ENCODE measurements around the gene GOLM1.
"Not testable (repeated sequence)": the region's sequence is repeated elsewhere in the genome, so short reads cannot be mapped to it uniquely, and the experiment has no call there.

Gene GOLM1

DNA sequence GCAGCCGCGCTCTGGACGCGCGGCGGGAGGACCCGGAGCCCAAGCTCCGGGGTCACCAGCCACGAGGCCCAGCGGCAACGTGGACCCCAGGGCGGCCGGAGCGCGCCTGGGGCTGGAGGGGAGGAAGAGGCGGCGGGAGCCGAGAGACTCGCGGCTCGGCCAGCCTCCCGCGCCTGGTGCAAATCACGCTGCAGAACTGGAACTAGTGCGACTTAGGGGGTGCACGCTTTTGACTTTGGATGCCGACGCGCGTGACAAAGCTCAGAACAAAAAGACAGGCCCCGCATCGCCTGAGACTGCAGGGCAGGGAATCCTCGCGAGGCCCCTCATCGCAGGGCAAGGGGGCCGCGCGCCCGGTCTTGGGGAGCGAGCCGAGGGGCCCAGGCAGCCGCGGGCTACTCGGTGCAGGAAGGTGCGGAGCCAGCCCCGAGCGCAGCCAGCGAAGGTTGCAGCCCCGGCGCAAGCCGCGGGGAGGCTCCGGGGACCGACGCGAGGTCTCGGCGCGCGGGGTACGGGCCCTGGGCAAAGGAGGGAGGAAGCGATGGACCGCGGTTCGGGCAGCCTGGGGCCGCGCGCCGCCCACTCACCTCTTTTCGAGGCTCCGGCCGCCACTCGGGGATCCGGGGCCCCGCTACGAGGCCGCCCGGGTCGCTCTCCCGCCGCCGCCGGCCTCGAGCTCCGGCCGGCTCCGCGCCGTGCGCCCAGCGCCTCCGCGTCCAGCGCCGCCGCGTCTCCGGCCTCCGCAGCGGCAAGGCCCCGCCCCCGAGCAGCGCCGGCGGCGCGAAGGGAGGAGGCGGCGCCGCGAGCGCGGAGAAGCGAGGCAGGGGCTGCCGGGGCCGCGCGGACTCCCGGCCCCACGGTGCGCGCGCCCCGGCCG is at the start of gene GOLM1:
Gene GOLM1 (minus strand): TSS at position 735 of the 877 bp plus-strand sequence. CDS start 20,238 bp downstream, outside the sequence.
- peak; percentile 22 for DNase-seq

GRCh38 chr9:86146671-86147070 is 47.3 kb upstream of the GOLM1 start:
- not testable (repeated sequence) for DNase-seq

- not testable (repeated sequence) for DNase-seq
Observed at GRCh38 chr9:86145960-86146359, 46.6 kb upstream of the GOLM1 start.

DNA sequence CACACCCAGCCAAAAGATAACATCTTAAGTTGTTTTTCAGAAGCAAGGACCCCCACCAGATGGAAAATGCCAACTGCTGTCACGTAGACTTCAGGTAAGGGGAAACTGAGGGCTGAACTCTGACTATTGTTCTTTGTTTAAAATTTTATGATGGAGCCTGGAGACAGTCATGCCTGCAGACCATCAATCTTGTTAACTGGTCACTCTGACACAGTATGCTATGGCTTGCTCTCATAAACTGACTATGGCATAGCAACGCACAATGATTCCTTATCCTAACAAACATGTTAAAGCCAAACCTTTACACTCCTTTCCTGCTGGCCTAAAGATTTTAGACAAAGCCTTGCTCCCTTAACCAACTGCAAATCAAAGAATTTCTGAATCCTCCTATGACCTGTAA is 43.6 kb upstream of the GOLM1 start:
- no peak for DNase-seq

DNA sequence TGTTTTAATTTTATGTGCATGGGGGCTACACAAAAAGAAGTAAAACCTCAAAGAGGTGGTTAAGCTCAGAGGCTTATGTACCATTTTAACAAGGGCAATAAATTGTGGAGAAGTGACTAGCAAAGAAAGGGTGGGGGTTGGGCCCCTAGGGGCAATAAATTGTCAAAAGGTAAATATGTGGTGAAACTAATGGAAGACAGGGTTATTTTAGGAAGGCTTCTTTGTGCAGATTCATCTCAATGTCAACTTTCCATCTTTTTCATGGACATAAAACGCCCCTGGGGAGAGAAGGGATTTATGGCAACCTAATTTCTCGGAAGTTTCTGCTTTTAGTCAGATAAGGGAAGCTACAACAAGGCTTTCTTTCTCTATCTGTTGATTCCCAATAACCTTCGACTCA is 42.5 kb upstream of the GOLM1 start:
- peak; percentile 38 for DNase-seq

DNA sequence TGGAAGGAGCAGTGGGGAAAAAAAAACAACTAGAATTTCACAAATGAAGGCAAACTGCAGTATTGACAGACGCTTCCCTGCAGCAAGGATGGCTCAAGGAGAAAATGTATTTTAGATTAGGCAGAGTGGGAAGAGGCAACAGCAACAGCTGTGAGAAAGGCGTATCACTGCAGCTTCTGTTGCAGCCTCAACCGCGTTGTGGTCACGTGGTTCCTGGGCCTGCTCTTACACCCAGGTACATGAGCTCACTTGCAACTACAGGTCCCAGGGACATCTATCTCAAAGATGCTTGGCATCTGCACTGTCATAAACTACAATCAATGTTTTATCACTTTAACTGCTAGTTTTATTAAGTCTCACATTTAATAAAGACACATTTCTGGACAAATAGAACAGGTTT is 36.0 kb upstream of the GOLM1 start:
- peak; percentile 25 for DNase-seq

DNA sequence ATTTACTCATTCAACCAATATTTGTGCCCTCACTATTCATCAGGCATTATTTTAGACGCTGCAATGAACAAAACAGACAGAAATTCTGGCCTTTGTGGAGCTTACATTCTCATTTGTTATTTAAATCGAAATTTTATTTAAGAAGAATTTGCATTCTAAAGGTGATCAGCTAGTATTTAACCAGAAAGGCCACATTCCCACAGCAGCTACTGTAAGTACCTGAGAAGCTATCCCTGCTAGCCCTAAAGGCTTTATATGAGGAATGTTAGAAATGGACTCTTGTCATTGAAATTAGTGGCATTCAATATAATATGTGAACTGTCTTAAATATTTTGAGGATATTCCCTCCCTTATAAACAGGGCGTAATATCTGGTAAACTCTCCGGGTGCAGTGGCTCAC is 35.0 kb upstream of the GOLM1 start:
- DNase-seq: no peak

DNA sequence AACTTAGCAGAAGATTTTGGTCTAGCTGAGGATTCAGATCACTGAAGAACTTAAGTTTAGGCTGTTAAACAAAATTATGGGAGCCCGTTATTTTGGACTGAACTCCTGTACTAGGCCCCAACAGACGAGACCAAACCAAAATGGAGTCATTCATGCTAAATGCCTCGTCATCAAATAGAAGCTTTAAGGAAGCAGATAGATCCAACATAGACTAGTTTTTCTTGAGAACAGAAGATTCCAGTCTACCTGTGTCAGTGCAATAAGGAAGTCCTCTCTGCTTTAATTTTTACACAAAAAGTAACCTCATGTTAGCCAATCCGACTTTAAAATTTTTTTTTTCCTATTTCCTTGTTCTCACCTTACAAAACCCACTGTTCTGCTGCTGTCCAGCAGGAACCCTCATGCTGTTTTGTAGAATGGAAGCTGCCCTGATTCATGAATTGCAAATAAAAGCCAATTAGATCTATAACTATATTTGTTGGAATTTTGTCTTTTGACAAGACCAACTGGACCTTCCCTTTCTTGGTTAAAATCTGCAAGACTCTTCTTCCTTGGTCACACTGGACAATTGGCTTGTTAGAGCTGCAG is 29.0 kb upstream of the GOLM1 start:
- peak; percentile 12 for DNase-seq

DNA sequence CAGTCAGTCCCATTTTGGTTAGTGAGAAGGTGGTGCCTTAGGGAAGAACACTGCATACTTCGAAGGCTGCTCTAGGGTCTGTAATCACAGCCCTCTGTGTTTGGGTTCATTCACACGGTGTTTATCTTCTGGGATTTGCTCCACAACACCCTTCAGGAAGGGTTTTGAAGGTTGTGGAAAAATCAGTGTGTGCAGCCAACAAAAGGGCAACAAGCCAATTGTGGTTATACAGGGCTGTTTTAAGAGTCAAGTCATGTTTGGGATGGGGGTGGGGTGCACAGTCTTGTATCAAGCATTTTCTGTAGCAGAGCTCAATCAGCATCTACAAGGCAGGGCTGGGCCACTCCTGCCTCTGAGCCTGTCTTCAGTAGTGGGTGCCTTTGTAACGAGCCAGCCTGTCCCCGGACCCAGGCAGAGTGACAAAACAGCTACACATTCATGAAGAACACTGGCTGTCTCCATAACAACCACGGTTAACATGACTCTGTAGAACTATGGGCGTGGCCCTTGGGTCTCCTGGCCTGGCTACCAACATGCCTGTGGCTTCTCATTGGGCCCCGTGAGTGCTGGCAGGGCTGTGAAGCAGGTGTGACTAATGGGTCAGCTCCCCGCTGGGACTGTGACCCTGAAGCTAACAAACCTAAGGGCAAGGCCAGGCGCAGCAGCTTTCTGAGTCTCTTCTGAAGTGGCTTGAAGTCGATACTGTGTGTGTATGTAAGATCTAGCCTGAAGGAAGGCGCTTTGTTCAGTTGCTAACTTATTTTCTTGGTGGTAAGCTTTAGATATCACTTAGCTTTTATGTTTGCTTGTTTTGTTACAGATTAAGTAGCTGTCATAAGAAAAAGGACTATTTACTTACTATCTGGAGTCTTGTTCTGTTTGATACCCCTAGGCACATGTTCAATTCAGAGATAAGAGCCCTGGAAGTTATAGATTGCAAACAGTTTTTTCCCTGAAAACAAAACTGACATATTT is 27.9 kb upstream of the GOLM1 start:
- DNase-seq: peak; percentile 99

DNA sequence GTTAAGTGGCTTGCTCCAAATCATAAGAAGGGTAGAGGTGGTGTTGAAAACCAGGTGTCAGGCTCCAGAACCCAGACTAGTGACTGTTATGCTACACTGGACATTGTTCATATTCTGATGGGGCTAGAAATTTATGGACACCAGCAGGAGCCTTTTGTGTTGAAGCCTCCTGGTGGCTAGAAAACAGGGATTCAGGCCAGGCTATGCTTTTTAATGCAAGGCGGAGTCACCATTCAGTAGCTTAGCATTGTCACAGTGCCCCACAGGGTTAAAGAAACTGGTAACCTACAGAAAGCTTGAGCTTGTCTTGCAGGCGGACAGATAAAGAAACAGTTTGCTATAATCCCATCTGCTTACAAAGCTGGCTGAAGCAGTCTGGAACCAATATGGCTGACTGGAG is 23.0 kb upstream of the GOLM1 start:
- peak; percentile 4 for DNase-seq

GRCh38 chr9:86119457-86119856 is 20.1 kb upstream of the GOLM1 start:
- no peak for DNase-seq

DNA sequence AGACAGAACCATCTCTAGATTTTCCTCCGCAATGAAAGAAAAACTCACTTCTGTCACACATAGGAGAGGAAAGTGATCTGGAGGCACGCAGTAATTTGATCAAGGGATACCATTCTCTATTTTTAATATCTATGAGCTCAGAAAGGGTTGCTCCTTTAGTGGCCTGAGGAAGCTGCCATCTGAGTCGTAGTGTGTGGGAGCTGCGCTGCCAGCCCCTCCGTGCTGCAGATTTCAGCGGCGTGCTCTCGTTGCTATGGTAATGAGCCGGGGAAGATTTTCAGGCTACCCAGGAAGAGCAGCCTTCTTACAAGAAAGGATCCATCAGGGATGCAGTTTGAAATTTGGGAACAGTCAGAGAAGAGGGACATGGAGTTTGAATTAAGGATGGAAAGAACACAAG is 17.1 kb upstream of the GOLM1 start:
- DNase-seq: no peak

GRCh38 chr9:86115886-86116285 is 16.5 kb upstream of the GOLM1 start:
- peak; percentile 0 for DNase-seq

DNA sequence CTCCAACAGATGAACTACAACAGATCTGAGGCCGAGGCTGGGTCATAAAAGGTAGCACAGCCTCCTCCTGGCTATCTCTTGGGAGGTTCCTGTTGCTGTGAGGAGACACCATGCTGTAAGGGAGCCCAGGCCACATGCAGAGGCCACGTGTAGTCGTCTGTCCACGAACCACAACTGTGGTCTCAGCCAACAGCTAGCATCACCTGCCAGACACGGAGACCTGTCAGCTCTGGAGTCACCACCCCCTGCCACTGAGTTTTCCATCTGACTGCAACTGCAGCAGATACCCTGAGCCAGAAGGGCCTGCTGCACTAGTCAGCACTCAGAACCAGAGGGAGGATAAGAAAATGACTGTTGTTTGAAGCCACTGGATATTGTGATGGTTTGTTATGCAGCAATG is 12.7 kb upstream of the GOLM1 start:
- no peak for DNase-seq

DNA sequence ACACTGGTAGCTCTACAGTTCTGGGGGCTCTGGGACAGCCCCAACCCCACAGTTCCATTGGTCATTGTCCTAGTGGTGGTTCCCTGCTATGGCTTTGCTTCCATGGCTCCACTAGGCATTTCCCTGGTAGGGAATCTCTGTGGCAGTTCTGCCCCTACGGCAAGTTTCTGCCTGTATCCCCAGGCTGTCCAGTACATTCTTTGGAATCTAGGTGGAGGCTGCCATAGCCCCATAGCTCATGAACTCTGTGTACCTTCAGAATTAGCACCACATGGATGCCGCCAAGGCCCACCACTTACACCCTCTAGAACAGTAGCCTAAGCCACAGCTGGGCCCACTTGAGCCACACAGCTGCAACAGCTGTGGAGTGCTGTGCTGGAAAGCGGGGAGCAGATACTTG is 3.3 kb upstream of the GOLM1 start:
- no peak for DNase-seq

DNA sequence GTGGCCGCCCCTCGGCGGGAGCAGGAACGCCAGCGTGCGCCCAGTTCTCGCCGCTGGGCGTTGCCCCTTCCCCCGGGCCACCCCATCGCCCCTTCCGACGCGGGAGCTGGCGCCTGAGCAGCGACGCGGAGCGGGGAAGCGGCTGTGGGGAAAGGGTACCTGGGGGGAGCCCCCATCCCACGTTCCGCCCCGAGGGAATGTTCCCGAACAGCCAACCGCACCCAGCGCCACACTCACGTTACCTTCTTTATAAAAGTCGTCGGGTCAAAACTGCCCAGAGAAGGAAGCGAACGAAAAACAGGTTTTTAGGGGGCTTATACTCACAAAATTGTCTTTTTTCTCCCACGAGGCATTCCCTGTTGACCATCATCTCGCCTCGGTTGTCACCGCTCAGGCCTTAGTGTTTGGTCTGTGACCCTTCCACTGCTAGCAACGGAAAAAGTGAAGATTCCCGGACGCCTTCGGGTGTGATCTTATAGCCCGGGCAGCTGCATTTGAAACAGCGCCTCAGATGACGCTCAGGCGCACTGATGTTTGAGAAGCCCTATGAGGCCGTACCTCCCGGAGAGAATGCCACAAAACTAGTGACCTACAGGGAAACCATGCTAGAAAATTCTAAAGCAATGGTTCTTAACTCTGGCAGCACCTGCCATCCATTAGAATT is 475 bp upstream of the GOLM1 start:
- peak; percentile 46 for DNase-seq

DNA sequence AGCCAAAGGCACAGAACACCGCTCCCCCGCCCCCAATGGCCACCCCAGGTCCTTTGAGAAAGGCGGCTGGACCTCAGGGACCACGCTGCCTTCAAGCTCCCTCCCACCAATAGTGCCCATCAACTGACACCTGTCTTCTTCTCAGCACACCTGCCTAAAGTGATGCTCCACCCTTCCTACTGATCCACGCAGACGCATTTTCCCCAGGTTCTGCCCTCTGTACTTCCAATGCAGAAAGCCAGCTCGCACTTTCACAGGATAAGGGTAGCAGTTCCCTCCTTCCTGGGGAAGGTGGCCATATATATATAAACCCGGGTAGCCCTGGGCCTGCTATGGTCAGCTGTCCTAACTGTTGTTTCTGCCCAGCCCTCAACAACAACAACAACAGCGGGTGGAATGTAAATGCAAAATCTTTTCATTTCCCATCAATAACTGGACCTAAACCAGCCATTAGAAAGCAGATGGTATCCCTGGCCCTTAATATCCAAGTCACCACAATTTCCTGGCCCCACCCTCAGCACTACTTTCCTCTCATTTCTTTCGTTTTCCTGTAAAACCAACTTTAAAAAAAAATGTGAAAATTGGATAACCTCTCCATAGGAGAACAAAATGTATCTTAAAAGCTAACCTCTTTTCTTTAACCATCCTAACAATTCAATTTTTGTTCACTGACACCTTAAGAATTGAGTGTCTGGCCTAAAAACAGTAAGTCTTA is 1.7 kb downstream of the GOLM1 start:
- DNase-seq: peak; percentile 2

DNA sequence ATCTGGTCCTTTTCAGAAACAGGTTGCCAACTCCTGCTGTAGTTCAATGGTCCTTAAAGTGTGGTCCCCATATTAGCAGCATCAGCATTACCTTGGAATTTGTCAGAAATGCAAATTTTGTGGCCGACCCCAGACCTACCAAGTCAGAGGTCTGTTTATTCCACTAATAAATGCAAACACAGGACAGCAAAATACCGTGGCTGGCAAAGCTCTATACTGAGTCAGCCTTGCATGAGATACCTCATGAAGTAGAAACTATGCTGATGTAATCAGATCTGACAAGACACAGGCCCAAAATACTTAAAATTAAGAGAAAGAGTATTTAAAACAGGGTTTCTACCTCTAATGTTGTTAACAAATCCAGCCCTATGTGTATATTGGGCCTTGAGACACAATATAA is 3.0 kb downstream of the GOLM1 start:
- no peak for DNase-seq

- DNase-seq: peak; percentile 45
Observed at GRCh38 chr9:86093788-86094555, 5.4 kb downstream of the GOLM1 start.

DNA sequence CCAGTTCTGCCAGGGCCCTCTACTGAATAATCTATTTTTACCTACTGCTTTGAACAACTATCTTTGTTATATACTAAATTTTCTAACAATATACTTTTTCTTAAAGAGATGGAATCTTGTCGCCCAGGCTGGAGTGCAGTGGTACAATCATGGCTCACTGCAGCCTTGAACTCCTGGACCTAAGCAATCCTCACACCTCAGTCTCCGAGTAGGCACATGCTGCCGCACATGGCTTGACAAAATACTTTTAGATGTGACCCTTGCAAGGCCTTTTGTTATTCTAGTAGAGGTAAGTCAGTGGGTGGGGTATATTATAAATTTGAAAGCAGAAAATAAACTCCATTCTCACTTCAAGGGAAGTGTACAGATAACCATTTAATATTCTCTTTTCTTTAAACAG is 7.9 kb downstream of the GOLM1 start:
- DNase-seq: no peak

GRCh38 chr9:86082870-86083269 is 16.5 kb downstream of the GOLM1 start:
- no peak for DNase-seq

All from DMS153 (cell line).